Limb (tissue), 2 donors: Measurements from ENCODE around the gene NABP1.

Experiments used
- DNase-seq, 2 donors: peaks; one replicate each; pipeline ENCODE4 v3.0.0-alpha.2; 2016; ENCODE audit errors: extremely low spot score in 2 of 2

Gene NABP1

DNA sequence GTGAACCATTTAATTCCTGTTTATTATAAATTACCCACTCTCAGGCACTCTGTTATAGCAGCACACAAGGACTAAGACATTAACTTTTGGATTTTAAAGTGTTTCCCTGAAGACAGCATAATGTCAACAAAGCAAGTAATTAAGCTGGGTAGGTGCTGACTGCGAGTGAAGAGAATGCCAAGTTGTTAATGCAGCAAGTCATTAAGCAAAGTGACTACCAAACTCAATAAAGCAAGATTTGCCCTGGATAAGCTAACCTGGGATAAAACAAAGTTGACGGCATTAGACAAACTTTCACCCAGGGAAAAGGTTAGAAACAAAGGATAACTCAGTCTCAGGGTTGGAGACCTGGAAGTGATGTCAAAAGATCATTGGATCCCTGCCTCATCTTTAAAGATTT lies 28.4 kb upstream of the NABP1 start:
- no peak for DNase-seq

DNA sequence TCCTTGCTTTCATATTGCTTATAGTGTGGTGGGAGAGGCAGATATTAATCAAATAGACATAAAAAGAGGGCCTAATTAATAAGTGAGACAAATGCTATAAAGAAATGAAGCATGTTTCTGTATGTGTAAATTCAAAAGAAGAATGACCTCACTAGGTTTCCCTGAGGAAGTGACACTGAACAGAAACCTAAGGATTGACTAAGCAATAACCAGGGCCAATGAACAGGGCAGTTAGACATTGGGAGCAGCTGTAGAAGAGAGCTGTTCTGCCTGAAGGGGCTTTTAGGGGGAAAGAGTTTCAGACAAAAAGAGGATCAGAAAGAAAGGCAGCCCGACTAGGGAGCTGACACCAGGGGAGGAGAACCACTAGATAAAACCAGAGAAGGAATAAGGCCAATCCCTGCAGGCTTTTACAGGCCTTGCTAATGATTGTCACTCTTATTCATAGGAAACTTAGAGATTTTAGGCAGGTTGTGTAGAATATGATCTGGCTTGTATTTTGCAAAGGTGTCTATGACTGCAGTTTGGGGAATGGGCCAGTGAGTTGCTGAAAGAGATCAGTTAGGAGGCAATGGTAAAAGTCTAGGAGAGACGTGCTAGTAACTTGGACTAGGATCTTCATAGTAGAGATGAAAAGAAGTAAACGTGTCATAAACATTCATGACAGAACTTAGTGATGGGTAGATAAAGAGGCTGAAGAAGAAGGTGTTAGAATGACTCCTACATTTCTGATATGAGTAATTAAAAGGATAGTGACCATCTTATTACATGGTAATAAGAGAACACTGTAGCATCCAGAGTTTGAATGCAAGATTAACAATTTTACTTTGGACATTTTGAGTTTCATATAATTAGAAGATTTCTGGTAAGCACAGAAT lies 26.8 kb upstream of the NABP1 start:
- no peak for DNase-seq

DNA sequence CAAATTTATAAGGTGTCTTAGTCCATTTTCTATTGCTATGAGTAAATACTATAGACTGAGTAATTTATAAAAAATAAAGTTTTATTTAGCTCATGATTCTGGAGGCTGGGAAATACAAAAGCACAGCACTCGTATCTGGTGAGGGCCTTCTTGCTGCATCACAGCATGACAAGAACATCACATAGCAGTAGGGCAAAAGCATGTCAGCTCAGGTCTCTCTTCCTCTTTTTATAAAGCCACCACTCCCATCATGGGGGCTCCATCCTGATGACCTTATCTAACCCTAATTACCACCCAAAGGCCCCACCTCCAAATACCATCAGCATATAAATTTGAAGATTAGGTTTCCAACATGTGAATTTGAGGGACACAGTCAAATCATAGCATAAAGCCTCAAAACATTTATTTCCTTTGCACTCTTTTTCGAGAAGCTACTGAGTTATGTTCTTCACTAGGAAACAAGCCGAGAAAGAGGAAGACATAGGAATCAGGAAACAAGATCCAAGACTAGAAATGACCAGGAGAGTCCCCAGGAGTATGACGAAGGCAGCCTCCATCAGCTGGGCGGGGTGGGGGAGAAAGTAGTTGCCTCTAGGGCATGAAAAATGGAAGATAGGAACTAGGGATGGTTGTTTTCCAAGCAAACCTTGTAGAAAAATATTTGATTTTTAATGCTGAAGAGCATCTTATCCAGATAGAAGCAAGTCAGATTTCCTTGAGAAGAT lies 24.1 kb upstream of the NABP1 start:
- DNase-seq = no peak

GRCh38 chr2:191656391-191656790 lies 21.5 kb upstream of the NABP1 start:
- no peak for DNase-seq

- no peak for DNase-seq
Measured at GRCh38 chr2:191656792-191657191, 21.1 kb upstream of the NABP1 start.

DNA sequence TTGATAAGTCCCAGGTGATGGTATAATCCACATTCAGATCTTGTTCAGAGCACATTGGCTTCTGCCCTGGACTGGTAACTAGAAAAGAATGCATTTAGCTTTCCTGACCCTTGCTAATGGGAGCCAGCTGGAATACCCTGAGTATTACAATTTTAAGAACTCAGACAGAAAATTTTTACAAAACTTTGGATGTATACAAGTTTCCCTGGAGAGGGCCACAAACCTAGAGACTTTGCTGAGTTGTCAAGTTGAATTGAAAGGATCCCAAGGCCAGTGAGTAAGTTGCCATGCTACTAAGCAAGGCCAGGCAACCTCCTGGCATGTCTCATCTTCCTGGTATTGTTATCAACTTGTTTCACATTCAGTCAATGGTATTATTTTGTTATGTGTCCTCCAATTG lies 20.0 kb upstream of the NABP1 start:
- no peak for DNase-seq

GRCh38 chr2:191659198-191659597 lies 18.7 kb upstream of the NABP1 start:
- DNase-seq = no peak

DNA sequence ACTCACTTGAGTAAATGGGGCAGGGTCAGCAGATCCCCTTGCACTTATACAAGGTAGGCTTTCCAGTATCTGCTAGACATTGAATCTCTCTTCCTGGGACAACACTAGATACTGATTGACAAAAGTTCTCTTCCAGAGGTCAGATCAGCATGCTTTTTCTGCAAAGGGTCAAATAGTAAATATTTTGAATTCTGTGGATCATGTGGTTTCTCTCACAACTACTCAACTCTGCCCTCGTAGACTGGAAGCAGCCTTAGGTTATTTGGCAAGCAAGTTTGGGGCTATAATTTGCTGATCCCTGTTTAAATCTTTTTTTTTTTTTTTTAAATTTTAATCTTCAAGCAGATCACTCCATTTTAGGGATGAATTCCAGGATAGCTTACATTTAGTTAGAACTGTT lies 17.4 kb upstream of the NABP1 start:
- no peak for DNase-seq

DNA sequence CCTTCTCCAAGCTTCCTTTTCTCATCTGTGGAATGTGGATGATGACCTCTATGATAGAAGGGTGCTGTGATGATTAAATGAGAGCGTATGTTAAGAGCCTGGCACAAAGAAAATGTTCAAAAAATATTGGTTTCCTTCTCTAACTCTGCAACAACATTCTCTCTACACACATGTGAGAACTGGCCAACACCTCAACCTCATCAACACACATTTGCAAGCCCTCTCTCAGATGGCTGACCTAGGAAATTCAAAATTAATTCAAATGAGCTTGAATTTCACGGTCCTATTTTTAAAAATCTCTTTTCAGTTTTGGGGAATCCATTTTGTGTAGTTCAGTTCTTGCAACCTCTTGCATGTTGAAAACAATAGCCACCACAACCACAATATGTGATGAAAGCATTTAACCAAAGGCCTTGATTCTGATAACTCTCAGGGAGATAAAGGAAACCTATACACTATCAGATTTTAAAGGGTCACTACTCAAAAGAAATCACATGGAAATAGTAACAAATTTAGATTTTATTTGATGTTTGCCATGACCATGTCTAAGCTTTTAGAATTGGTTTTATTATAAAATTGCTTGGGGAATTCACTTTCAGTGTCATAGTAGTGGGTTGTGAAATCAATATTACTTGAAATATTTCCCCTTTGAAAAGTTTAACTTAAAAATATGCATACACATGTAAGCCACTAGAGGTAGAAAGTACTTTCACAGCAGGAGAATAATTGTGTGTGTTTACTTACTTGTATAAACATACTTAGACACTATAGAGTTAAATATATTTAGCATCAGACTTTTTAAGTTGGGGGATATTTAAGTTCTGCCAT lies 16.6 kb upstream of the NABP1 start:
- no peak for DNase-seq

GRCh38 chr2:191664823-191665677 lies 12.9 kb upstream of the NABP1 start:
- no peak for DNase-seq

GRCh38 chr2:191666226-191666625 lies 11.7 kb upstream of the NABP1 start:
- DNase-seq = no peak

DNA sequence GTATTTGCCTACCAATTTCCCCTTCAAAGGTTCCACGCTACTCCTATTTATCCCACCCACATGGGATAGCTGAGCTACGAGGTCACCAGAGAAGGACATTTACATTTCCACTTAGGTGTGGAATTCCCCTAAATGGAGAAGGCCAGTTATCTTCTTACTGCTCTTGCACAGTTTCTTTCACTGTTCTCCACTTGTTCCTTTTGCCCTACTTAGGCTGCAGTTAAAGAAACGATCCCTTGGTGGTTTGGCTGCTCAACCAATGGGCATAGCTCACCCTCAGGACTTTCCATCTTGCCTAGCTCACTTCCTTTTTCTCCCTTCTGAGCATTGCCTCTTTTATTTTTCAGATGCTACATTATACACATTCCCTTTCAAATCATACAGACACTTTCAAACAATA lies 11.2 kb upstream of the NABP1 start:
- DNase-seq = no peak

- no peak for DNase-seq
Measured at GRCh38 chr2:191670076-191670475, 7.9 kb upstream of the NABP1 start.

DNA sequence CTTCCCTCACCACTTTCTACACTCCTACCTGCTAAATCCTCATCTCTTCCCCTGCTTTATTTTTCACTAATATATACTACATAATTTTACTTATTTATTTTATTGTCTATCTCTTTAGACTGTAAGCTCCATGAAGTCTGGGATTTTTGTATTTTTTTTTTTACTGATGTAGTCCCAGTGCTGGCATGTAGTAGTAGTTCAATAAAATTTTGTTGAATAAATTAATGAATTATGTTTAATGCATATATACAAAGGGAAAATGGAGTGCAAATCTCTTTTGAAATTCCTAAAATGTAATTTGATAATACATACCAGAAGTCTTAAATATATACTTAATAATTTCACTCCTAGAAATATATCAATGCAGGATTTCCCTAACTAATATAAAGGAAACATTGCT lies 7.1 kb upstream of the NABP1 start:
- no peak for DNase-seq

- DNase-seq = peak in 1 of 2 donors; percentile 55
Measured at GRCh38 chr2:191675807-191676721, 1.9 kb upstream of the NABP1 start.

DNA sequence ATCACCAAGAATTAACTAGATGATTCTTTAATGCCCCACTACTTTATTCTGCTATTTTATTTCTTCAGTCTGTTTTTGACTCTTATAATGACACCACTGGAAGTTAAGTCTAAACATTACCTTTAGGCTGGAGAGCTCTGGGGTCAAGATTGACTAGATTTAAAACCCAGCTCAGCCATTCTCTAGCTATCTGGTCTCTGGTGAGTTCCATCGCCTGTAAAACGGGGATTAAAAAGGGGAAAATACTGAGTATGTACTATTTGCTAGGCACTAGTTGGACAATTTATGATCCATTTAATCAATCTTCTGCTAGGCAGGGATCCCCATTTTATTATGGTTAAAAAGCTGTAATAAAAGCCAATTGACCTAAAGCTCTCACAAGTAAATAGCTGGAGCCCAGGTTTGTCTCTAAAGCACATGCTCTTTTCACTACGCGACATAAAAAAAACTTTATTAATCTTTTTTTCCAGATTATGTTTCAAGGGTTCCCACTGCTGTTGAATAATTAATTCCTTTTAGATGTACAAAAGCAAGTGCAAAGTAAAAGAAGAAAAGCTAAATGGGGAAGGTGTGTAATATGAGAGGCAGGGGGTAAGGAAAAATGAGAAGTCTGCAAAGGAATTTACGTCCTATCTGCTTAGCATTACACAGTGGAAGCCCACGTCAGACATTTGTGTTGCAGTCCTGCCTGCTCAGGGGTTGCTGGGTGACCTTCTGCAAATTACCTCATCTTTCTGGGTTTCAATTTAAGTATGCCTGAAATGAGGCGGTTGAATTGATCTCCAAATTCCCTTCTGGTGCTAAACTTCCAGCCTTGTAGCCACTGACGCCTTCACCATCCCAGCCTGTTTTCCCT lies 918 bp upstream of the NABP1 start:
- DNase-seq = peak in 1 of 2 donors; percentile 62

- peak in 1 of 2 donors; percentile 76 for DNase-seq
Measured at GRCh38 chr2:191678437-191679100, 633 bp downstream of the NABP1 start.

DNA sequence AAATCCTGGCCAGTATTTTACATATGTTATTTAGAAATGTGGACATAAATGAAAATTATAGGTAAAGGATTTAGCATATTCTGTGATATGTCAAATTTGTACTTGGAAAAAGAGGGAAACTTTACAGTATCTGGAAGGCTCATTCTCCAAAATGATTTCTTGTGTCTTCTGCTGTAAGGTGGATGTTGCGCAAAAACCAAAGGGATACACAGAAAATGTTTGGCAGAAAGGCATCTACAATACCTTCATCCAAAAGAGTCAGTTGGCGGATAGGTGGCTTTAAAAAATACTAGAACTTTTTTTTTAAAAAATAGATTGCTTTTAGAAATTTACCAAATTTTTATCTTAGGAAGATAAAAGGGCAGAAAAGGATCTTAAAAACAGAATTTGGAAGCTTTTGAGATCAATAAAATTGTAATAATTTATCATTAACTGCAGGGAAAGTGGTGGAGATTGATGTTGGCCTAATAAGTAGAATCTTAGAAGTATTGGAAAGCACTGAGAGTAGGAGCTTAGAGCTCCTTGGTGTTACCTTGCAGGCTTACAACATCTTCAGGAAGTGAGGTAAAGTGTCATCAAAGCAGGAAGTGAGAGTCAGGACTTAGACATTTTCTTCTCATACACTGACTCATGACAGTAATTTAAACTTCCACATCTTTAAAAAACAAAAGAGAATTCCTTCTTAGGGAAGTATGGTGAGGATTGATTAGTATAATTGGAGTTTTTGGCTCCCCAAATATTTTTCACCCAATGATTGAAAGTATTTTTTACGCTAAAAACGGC lies 2.1 kb downstream of the NABP1 start:
- no peak for DNase-seq
